Measurements from ENCODE around the gene NPAS2.

Gene NPAS2

GRCh38 chr2:100823665-100824438 lies 3.9 kb downstream of the NPAS2 start:
- no peak for DNase-seq

- no peak for DNase-seq
Observed at GRCh38 chr2:100824842-100825241, 4.9 kb downstream of the NPAS2 start.

- no peak for DNase-seq
Observed at GRCh38 chr2:100826494-100826893, 6.6 kb downstream of the NPAS2 start.

- DNase-seq, result no peak
Observed at GRCh38 chr2:100831158-100831750, 11.3 kb downstream of the NPAS2 start.

- DNase-seq, result no peak
Observed at GRCh38 chr2:100831831-100832230, 11.9 kb downstream of the NPAS2 start.

- DNase-seq, result no peak
Observed at GRCh38 chr2:100832885-100833284, 12.9 kb downstream of the NPAS2 start.

GRCh38 chr2:100833331-100833730 lies 13.4 kb downstream of the NPAS2 start:
- DNase-seq, result no peak

GRCh38 chr2:100834221-100834620 lies 14.3 kb downstream of the NPAS2 start:
- no peak for DNase-seq

- DNase-seq, result no peak
Observed at GRCh38 chr2:100835006-100835659, 15.2 kb downstream of the NPAS2 start.

GRCh38 chr2:100840519-100840918 lies 20.6 kb downstream of the NPAS2 start:
- no peak for DNase-seq

GRCh38 chr2:100842241-100842922 lies 22.4 kb downstream of the NPAS2 start:
- DNase-seq, result no peak

GRCh38 chr2:100844514-100844913 lies 24.6 kb downstream of the NPAS2 start:
- DNase-seq, result no peak

GRCh38 chr2:100845141-100845991 lies 25.4 kb downstream of the NPAS2 start:
- DNase-seq, result no peak

GRCh38 chr2:100846716-100847115 lies 26.8 kb downstream of the NPAS2 start:
- no peak for DNase-seq

GRCh38 chr2:100852447-100852846 lies 32.5 kb downstream of the NPAS2 start:
- no peak for DNase-seq

- DNase-seq, result no peak
Observed at GRCh38 chr2:100852999-100853908, 33.3 kb downstream of the NPAS2 start.

- no peak for DNase-seq
Observed at GRCh38 chr2:100853909-100854810, 34.2 kb downstream of the NPAS2 start.

- no peak for DNase-seq
Observed at GRCh38 chr2:100855084-100855483, 35.1 kb downstream of the NPAS2 start.

GRCh38 chr2:100855606-100856005 lies 35.7 kb downstream of the NPAS2 start:
- no peak for DNase-seq

- DNase-seq, result no peak
Observed at GRCh38 chr2:100856732-100857131, 36.8 kb downstream of the NPAS2 start.

Data from NCI-H1436 treated with DMSO at 0.1 percent for 48 hours (cell line).